SK-N-SH treated with all-trans-retinoic acid at 6 μM for 48 hours (cell line): ENCODE data around the gene MTMR3.

Experiments used
- ATAC-seq: fragments of 200-7000 bp; cut with Tn5 transposase; 3 replicates; pipeline ENCODE4 v1.9.1; 2020; ENCODE audit warnings: mild to moderate bottlenecking, moderate library complexity
- ARNTL ChIP-seq: fragments of 450-650 bp; formaldehyde crosslinking; IDR thresholded peaks from 2 replicates; pipeline ENCODE4 v1.5.0; 2020; ENCODE audit warnings: low read depth, mild to moderate bottlenecking, moderate library complexity, borderline replicate concordance
- CREB5 ChIP-seq: fragments of 250-450 bp; sonication (Bioruptor Pico); IDR thresholded peaks from 2 replicates; pipeline ENCODE4 v1.5.1; 2020; ENCODE audit warnings: low read depth, mild to moderate bottlenecking, moderate library complexity
- CSDC2 ChIP-seq: fragments of 250-450 bp; sonication (Bioruptor Pico); IDR thresholded peaks from 2 replicates; pipeline ENCODE4 v1.5.0; 2020; ENCODE audit warnings: mild to moderate bottlenecking, moderate library complexity
- CSRNP3 ChIP-seq: fragments of 250-450 bp; sonication (Bioruptor Pico); IDR thresholded peaks from 2 replicates; pipeline ENCODE4 v1.5.1; 2021; ENCODE audit warnings: mild to moderate bottlenecking, moderate library complexity
- ESRRG ChIP-seq: fragments of 250-450 bp; sonication (Bioruptor Pico); IDR thresholded peaks from 2 replicates; pipeline ENCODE4 v1.6.1; 2021; ENCODE audit warnings: mild to moderate bottlenecking
- ISL1 ChIP-seq: fragments of 250-450 bp; sonication (Bioruptor Pico); IDR thresholded peaks from 2 replicates; pipeline ENCODE4 v2.1.2; 2022; ENCODE audit warnings: mild to moderate bottlenecking, moderate library complexity
- PATZ1 ChIP-seq: fragments of 250-450 bp; sonication (Bioruptor Pico); IDR thresholded peaks from 2 replicates; pipeline ENCODE4 v1.8.0; 2020; ENCODE audit warnings: mild to moderate bottlenecking, moderate library complexity, borderline replicate concordance
- POU6F1 ChIP-seq: fragments of 250-450 bp; sonication (Bioruptor Pico); IDR thresholded peaks from 2 replicates; pipeline ENCODE4 v1.8.0; 2021; ENCODE audit warnings: low read depth, mild to moderate bottlenecking, moderate library complexity, borderline replicate concordance
- PPARA ChIP-seq: fragments of 250-450 bp; sonication (Bioruptor Pico); IDR thresholded peaks from 2 replicates; pipeline ENCODE4 v1.5.0; 2020; ENCODE audit warnings: mild to moderate bottlenecking, borderline replicate concordance
- RARB ChIP-seq: fragments of 250-450 bp; sonication (Bioruptor Pico); IDR thresholded peaks from 2 replicates; pipeline ENCODE4 v1.8.0; 2021; ENCODE audit warnings: mild to moderate bottlenecking, moderate library complexity
- SNAI2 ChIP-seq: fragments of 250-450 bp; sonication (Bioruptor Pico); IDR thresholded peaks from 2 replicates; pipeline ENCODE4 v1.5.0; 2020; ENCODE audit warnings: mild to moderate bottlenecking, moderate library complexity
- TCF4 ChIP-seq: fragments of 250-450 bp; sonication (Bioruptor Pico); IDR thresholded peaks from 2 replicates; pipeline ENCODE4 v1.8.0; 2021; ENCODE audit warnings: mild to moderate bottlenecking, moderate library complexity, borderline replicate concordance
- ZFP3 ChIP-seq: fragments of 250-450 bp; sonication (Bioruptor Pico); IDR thresholded peaks from 2 replicates; pipeline ENCODE4 v1.5.0; 2020; ENCODE audit warnings: mild to moderate bottlenecking, moderate library complexity
- ZNF565 ChIP-seq: fragments of 450-650 bp; formaldehyde crosslinking; conservative IDR thresholded peaks from 2 replicates; pipeline ENCODE4 v1.5.0; 2020; ENCODE audit warnings: low read depth, mild to moderate bottlenecking, moderate library complexity
- ZNF8 ChIP-seq: fragments of 450-650 bp; formaldehyde crosslinking; IDR thresholded peaks from 2 replicates; pipeline ENCODE4 v1.5.0; 2020; ENCODE audit warnings: mild to moderate bottlenecking, moderate library complexity

The MTMR3 gene

GRCh38 chr22:29926057-29926456 lies 43.1 kb downstream of the MTMR3 start:
- no peak for TF ChIP-seq ZFP3 (CRISPR knock-in tag)
- TF ChIP-seq ZNF8: peak; percentile 95
- TF ChIP-seq ARNTL: no peak
- ATAC-seq: no peak

- no peak for ATAC-seq
- TF ChIP-seq RARB (CRISPR knock-in tag) (no peak), PPARA (CRISPR knock-in tag) (no peak), CREB5 (CRISPR knock-in tag) (no peak), POU6F1 (CRISPR knock-in tag) (no peak), TCF4 (CRISPR knock-in tag) (no peak)
Measured at GRCh38 chr22:29932136-29932535, 49.2 kb downstream of the MTMR3 start.

- no peak for TF ChIP-seq ISL1 (CRISPR knock-in tag)
- TF ChIP-seq ZNF565 (CRISPR knock-in tag): no peak
- no peak for TF ChIP-seq TCF4 (CRISPR knock-in tag)
- TF ChIP-seq ZNF8: no peak
- no peak for TF ChIP-seq RARB (CRISPR knock-in tag)
- TF ChIP-seq ESRRG (CRISPR knock-in tag): no peak
- ATAC-seq: no peak
Measured at GRCh38 chr22:29933619-29934018, 50.6 kb downstream of the MTMR3 start.

- TF ChIP-seq CSDC2: no peak
- no peak for TF ChIP-seq PATZ1
- no peak for TF ChIP-seq CSRNP3 (CRISPR knock-in tag)
- no peak for TF ChIP-seq RARB (CRISPR knock-in tag)
- TF ChIP-seq POU6F1 (CRISPR knock-in tag): no peak
- TF ChIP-seq PPARA (CRISPR knock-in tag): no peak
- no peak for ATAC-seq
Measured at GRCh38 chr22:29934596-29934995, 51.6 kb downstream of the MTMR3 start.

GRCh38 chr22:29936186-29936585 lies 53.2 kb downstream of the MTMR3 start:
- ATAC-seq: no peak
- TF ChIP-seq ESRRG (CRISPR knock-in tag) (no peak), SNAI2 (no peak), PATZ1 (no peak)
